ENCODE results near the gene CNTNAP2.

DNA sequence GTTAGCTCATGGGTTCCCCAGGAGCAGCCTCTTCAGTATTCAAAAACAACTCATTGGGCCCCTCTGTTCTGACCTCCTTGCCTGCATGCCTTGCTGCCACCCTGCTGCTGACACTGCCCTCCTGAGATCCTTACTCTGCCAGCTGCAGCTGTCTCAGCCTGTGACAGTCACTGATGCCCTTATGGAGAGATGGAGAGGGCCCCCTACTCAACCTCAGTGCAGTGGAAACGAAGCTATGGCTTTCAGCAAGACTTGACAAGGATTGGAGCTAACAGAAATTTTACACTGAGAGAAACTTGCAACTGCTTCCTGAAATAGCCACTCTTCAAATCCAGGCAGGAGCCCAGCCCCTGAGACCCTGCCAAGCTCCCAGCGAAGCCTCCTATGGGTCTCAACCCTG is 1795.7 kb downstream of the CNTNAP2 start:
- no peak for TF ChIP-seq POLR2A (IDR thresholded peaks at IDR 0.05)
- no peak for TF ChIP-seq CTCF (IDR thresholded peaks at IDR 0.05)
